Left ventricle myocardium inferior (tissue), 1 donor: Measurements from ENCODE around the gene LAMTOR3. TPM values are rescaled to one million over a fixed set of nuclear protein-coding genes. Genes with fewer than 3 reads are reported as not detected.

Experiments
- DNase-seq: peaks from one replicate; pipeline ENCODE4 v3.0.0-alpha.2; 2020
- H3K27ac ChIP-seq: fragments of 200-600 bp; replicated peaks from 2 replicates; pipeline ENCODE4 v1.8.0; 2021
- H3K27me3 ChIP-seq: fragments of 200-600 bp; 2 replicates; pipeline ENCODE4 v1.8.0; 2021; ENCODE audit warnings: low read depth
- H3K36me3 ChIP-seq: fragments of 200-600 bp; 2 replicates; pipeline ENCODE4 v1.8.0; 2021
- H3K4me1 ChIP-seq: fragments of 200-600 bp; 2 replicates; pipeline ENCODE4 v1.8.0; 2021
- H3K4me3 ChIP-seq: fragments of 200-600 bp; 2 replicates; pipeline ENCODE4 v1.8.0; 2021; ENCODE audit warnings: mild to moderate bottlenecking, moderate library complexity
- H3K9me3 ChIP-seq: fragments of 200-600 bp; replicated peaks from 2 replicates; pipeline ENCODE4 v1.8.0; 2021
- intact Hi-C: fragments of 100-400 bp; cut with micrococcal nuclease; formaldehyde crosslinking; loops from one replicate; pipeline ENCODE4 v1.11.0; 2022
- total RNA-seq: library from RNA; stranded (reverse); fragmentation: NEBNext Ultra II Directional; extraction: Animal tissue kit (Norgen Biotek cat#: 25700); gene quantifications from one replicate; pipeline ENCODE4 v1.2.1, GENCODE V29; 2021
- TF ChIP-seq, protein P1 (sequence below): fragments of 200-600 bp; IDR thresholded peaks from 2 replicates; pipeline ENCODE4 v1.8.0; 2021; ENCODE audit warnings: antibody characterized with exemption, mild to moderate bottlenecking, borderline replicate concordance
- donor health status: DM: no; HTN: yes; CAD: no; lungs with severe emphysema.

LAMTOR3 gene
- total RNA-seq, 1 donor from 2014 or later: 38.5 TPM

DNA sequence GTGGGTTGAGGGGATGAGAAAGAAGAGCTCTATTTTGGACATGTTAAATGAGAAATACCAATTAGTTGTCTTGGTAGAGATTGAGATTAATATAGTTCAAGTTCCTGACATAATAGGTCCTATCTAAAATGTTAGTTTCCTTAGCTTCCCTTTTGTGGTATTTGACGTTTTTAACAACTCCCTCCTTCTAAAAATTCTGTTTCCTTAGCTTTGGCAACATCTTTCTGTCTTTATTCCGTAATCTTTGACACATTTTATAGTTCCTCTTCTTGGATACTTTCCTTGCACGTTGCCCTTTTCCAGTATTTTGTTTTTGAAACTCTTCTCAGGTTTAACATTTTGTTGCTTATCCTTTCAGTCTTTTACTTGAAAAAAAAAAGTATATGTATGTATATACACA, 36.9 kb downstream of the LAMTOR3 start:
- no peak overlapping the region for H3K27ac ChIP-seq
- no peaks in the 10 kb centered on the region for H3K36me3 ChIP-seq

GRCh38 chr4:99856166-99856565, 38.1 kb downstream of the LAMTOR3 start:
- Histone ChIP-seq H3K36me3 (no peaks in the 10 kb centered on the region), H3K4me3 (no peak overlapping the region), H3K9me3 (no peaks in the 10 kb centered on the region), H3K27ac (peak overlapping the region; percentile 21), H3K4me1 (no peaks in the 10 kb centered on the region), H3K27me3 (peaks cover 9% of the 10 kb centered on the region)
- DNase-seq: no peak
- TF ChIP-seq, protein P1, sequence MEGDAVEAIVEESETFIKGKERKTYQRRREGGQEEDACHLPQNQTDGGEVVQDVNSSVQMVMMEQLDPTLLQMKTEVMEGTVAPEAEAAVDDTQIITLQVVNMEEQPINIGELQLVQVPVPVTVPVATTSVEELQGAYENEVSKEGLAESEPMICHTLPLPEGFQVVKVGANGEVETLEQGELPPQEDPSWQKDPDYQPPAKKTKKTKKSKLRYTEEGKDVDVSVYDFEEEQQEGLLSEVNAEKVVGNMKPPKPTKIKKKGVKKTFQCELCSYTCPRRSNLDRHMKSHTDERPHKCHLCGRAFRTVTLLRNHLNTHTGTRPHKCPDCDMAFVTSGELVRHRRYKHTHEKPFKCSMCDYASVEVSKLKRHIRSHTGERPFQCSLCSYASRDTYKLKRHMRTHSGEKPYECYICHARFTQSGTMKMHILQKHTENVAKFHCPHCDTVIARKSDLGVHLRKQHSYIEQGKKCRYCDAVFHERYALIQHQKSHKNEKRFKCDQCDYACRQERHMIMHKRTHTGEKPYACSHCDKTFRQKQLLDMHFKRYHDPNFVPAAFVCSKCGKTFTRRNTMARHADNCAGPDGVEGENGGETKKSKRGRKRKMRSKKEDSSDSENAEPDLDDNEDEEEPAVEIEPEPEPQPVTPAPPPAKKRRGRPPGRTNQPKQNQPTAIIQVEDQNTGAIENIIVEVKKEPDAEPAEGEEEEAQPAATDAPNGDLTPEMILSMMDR: no peak
- intact Hi-C loops: no loop called here

More for the DNA sequence above, 36.9 kb downstream of the LAMTOR3 start:
- peaks cover 9% of the 10 kb centered on the region for H3K27me3 ChIP-seq
- H3K4me1 ChIP-seq: no peaks in the 10 kb centered on the region
- intact Hi-C loops: no loop called here
- no peak overlapping the region for H3K4me3 ChIP-seq
- no peaks in the 10 kb centered on the region for H3K9me3 ChIP-seq
- TF ChIP-seq, protein P1: no peak
- DNase-seq: no peak

GRCh38 chr4:99855678-99856077, 38.5 kb downstream of the LAMTOR3 start:
- peaks cover 9% of the 10 kb centered on the region for H3K27me3 ChIP-seq
- H3K9me3 ChIP-seq: no peaks in the 10 kb centered on the region
- no peaks in the 10 kb centered on the region for H3K4me1 ChIP-seq
- TF ChIP-seq, protein P1: no peak
- no peak overlapping the region for H3K27ac ChIP-seq
- intact Hi-C loops: no loop called here
- H3K4me3 ChIP-seq: no peak overlapping the region
- H3K36me3 ChIP-seq: no peaks in the 10 kb centered on the region
- no peak for DNase-seq

GRCh38 chr4:99853999-99854398, 40.2 kb downstream of the LAMTOR3 start:
- no peaks in the 10 kb centered on the region for H3K36me3 ChIP-seq
- intact Hi-C loops: no loop called here
- DNase-seq: no peak
- H3K4me3 ChIP-seq: no peak overlapping the region
- H3K9me3 ChIP-seq: no peaks in the 10 kb centered on the region
- TF ChIP-seq, protein P1: no peak
- H3K27me3 ChIP-seq: no peaks in the 10 kb centered on the region
- H3K27ac ChIP-seq: no peak overlapping the region
- H3K4me1 ChIP-seq: no peaks in the 10 kb centered on the region

DNA sequence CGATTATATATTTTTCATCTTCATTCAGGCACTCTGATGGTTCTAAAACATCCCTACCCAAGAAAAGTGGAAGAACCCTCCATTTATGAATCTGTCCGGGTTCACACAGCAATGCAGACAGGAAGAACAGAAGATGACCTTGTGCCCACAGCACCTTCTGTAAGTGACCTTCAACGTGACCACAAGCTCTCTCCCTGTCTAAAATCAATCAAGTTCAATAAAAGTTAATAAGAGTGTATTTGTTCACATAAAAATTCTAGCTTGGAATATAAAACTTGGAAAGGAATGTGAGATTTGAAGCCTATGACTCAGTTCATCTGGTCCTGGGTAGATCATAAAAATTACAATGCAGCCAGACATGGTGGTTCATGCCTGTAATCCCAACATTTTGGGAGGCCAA, 41.0 kb downstream of the LAMTOR3 start:
- intact Hi-C loops: no loop called here
- TF ChIP-seq, protein P1: no peak
- Histone ChIP-seq H3K36me3 (no peaks in the 10 kb centered on the region), H3K4me3 (no peak overlapping the region), H3K27me3 (no peaks in the 10 kb centered on the region), H3K9me3 (no peaks in the 10 kb centered on the region), H3K4me1 (no peaks in the 10 kb centered on the region), H3K27ac (no peak overlapping the region)
- no peak for DNase-seq
